SHP77 treated with DMSO at 0.1 percent for 48 hours (cell line): ENCODE results near the gene OR52B4.
A peak's percentile ranks its signal among the peaks of the same experiment; 100 is the strongest.
"Not testable (repeated sequence)": the region's sequence is repeated elsewhere in the genome, so short reads cannot be mapped to it uniquely, and the experiment has no call there.

Experiments
- DNase-seq: peaks from one replicate; lab custom pipeline; 2025; lab: John Stamatoyannopoulos, UW

OR52B4 gene

DNA sequence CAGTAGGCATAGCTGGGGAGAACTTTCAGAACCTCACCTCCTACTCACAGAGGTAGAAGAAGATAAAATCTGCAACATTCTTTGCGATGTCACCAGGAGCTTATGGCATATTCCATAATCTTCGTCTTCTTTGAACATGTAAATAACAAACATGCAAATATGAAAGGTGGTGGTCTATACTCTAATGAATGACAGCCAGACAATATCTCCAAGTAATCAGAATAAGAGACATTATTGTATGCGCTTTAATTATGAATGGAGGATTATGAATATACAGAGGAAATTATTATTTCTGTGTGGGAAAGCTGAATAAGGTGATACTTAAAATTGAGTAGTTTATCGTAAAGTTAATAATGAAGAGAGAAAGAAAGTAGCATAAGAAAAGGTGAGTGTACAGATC is at the start of gene OR52B4:
Gene OR52B4, minus strand, starts transcription at position 101 of the 400 bp plus-strand sequence. Its CDS starts 91 bp downstream, at position 10.
- DNase-seq = no peak

DNA sequence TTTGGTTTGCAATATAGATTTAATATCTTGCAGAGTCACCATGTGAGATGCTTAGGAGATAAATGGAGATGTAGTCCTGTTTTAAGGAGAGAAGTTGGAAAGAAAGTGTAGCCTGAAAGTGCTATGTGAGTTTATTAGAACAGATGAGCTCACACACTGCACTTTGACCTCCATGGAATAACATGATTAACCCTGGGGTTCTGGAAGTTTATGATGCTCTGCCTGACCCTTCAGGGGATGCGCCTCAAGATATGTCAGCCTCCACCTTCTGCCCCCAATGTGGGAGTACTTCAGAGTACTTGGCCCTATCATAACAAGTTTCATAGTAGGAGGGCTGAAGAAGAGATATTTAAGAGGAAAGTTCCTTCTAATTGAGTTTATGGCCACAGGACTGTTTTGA is 48.6 kb upstream of the OR52B4 start:
- no peak for DNase-seq

DNA sequence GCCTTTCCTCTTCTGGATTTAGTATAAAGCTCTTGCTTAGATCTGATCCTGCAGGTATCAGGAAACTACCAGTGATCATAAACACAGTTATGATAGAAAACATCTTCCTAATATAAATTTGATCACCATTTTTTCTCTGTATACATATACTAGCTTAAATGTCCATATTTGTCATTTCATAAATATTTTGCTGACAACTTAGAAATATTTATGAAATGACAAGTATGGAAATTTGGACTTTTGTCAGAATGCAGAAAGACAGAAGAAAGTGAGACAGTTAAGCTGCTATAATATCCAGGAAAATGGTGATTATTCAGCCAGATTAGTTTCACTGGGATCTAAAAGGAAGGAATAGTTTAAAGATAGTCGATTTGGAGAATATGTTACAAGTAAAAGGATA is 48.1 kb upstream of the OR52B4 start:
- no peak for DNase-seq

DNA sequence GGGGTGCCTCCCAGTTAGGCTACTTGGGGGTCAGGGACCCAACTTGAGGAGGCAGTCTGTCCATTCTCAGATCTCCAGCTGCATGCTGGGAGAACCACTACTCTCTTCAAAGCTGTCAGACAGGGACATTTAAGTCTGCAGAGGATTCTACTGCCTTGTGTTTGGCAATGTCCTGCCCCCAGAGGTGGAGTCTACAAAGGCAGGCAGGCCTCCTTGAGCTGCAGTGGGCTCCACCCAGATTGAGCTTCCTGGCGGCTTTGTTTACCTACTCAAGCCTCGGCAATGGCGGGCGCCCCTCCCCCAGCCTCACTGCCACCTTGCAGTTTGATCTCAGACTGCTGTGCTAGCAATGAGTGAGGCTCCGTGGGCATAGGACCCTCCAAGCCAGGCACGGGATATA is 38.0 kb upstream of the OR52B4 start:
- DNase-seq = not testable (repeated sequence)

DNA sequence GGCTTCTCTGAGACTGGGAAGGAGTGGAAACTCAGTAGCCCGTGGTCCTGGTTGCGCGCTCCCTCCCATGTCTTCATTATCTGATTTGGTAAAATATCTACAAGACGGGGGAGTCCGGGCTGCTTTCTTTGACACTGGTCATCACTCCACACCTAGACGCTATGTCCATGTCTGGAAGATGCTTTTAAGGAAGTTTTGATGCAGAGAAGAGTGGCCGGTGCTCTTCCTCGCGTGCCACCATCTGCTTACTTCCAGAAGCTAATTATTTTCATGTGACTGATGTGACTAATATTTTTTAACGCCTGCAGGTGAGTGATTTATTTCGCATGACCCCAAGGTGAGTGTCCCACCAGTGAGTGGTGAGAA is 25.7 kb upstream of the OR52B4 start:
- no peak for DNase-seq

DNA sequence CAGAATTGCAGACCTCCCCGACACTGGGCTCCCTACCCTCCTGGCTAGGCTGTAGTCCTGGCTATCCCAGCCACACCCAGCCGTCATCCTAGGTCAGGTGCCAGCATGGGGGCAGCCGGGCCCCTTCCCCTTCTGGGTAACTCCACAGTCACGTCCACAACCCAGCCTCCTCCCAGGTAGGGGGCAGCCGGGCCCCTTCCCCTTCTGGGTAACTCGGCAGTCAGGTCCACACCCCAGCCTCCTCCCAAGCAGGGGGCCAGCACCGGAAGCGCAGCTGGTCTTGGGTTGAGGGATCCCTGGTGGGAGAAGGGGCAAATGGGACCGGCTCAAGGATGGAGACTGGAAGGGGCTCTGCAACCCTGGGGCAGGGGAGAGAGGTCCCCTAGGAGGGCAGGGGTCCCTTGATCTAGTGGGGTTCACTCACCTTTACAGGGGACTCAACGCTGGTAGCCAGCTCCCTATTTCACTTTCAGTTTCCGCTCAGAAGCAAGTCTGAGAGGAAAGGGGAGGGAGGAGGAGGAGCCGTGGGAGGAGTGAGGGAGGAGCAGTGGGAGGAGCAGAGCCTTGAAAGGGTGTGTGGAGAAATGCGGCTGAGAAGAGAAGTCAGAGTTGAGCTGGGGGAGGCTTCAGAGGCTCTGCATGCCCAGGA is 25.1 kb upstream of the OR52B4 start, which contains the start of gene TRIM21:
Gene TRIM21, minus strand, starts transcription at position 494 of the 649 bp plus-strand sequence. CDS start 3,293 bp downstream, outside the sequence.
- DNase-seq = peak; percentile 47

DNA sequence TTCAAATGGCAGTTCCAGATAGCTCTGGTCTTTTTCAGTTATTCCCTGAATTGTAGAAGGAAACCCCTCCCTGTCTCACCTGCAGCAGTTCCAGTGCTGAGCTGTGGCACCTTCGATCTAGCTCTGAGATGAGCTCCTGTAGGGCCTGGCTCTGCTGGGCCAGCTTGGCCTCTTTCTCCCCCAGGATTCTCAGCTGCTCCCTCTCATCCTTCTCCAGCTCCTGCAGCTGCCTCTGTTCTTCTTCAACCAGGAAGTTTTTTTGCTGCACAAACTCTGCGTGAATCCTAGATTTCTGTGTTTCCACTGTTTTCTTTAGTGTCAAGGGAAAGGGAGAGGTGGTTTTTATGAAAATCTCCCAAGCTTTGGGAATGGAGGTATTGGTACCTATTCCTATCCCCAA is 20.0 kb upstream of the OR52B4 start:
- no peak for DNase-seq

DNA sequence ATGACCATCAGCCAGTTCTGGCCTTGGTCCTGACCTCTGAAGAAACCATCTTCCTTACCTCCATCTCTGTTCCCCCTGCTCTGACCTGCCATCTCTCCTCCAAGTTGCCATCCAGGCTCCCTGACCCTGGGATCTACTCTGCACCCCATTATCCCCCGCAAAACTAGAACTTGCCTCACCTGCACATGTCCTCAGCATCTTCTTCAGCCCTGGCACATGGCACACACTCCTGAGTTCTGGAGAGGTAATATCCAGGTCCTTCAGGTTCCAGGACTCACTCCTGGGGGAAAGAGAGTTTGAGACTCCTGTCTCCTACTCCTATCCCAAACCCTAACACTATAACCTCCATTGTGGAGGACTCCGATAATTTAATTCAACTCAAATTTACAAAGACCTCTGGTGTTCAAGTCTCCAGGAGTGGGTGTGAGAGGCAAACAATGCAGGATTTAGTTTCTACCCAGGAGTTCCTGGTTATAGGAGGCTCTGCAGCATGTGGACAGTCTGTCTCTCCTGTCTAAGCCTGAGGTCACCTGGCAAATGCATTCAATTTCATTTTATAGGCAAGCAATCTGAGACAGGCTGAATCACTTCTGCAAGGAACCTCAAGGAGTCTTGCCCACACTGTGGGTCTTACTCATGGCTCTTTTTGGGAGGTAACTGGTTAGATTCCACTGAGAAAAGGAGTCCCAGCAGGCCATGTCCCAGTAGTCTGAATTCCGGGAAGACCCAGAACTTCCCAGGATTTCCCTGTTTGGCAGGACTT is 18.0 kb upstream of the OR52B4 start:
- no peak for DNase-seq

DNA sequence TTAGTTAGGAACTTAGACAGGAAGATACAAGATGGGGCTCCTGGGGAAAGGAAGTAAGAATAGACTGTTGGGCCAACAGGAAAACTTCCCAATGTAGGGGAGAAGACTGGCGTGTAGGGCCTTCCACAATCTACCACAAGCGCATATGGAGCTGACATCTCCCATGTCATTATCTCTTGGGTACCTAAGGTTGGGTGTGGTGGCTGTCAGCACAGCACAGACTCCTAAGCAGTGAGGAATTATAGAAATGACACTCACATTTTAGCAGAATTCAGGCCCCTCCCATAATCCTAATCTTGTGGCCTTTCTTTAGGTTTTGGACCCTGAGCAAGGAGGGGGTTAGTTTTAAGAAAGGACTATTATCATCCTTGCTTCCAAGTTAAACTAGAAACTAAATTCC is 13.7 kb upstream of the OR52B4 start:
- DNase-seq = no peak

DNA sequence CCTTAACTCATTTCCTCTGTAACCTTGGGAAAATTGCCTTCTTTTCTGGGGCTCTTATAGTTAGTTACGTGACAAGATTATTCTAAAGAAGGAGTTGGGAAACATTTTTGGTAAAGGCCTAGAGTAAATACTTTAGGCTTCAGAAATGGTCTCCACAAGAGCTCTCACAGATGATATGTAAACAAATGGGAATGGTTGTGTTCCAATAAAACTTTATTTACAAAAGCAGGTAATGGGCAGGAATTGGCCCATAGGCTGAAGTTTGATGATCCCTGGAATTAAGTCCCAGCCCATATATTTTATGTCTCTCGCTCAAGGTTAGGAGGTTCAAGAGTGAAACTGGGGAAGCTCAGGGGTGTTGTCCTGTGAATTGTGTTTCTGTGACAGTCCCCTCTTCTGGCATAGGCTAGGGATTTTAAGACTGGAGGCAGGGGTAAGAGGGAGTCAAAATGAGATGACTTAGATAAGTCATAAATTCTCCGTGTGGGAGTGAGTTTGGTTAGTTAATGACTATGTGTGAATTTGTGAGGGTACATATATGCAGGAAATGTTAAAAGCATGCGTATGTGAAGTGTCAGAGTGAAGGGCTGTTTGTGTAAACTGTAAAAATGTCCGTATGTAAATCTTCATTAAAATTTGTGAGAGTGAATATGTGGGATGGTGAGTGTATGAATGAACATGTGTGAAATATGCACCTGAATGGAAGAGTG is 7.4 kb upstream of the OR52B4 start:
- DNase-seq = no peak

DNA sequence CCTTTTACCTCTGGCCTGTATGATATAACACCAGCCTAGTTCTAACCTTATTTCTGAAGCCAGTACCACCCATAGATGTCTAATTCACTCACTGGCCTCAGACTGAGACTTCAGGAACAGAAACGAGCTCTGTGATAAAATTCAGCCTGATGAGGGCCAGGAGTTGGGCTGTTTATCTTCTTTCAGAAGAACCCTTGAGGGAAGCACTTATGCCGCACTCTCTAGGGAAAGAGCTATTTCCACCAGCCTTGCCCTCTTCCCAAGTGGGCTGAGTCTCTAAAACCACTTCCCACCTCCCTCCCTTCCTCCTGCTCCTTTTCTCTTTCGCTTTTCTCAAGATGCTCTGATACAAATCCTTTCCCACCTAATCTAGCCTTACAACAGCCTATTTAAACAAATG is 2.0 kb upstream of the OR52B4 start:
- DNase-seq = no peak

DNA sequence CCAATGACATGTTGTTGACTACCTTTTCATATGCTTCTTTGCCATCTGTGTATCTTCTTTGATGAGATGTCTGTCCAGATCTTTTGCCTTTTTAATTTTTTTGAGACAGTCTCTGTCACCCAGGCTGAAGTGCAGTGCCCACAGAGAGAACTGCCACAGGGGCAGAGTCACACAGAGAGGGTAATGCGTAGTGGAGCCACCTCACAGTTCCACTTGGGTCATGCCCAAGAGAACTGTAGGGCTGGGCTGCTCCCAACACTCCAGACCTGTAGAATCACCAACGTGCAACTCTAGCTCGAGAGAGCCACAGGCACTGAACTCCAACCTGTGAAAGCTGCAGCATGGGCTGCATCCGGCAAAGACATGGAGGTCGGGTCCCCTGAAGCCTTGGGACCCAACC is 20.0 kb downstream of the OR52B4 start:
- DNase-seq = not testable (repeated sequence)

DNA sequence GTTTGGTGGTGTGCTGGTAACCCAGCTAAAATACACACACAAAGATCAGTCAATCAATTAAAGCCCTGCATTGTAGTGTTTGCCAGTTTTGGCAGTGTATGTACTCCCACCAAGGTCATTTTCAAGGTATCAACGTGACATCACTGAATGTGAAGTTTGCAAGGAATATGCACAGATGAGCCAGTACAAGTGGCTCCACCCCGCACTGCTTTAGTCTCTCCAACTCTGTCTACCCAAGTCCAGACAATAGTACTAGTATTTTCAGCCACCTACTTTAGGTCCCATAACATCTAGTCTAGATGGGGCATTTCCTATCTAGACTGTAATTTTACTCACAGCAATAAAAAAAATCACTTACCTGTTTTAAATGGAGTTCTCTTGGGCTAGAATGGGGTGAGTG is 22.8 kb downstream of the OR52B4 start:
- not testable (repeated sequence) for DNase-seq

DNA sequence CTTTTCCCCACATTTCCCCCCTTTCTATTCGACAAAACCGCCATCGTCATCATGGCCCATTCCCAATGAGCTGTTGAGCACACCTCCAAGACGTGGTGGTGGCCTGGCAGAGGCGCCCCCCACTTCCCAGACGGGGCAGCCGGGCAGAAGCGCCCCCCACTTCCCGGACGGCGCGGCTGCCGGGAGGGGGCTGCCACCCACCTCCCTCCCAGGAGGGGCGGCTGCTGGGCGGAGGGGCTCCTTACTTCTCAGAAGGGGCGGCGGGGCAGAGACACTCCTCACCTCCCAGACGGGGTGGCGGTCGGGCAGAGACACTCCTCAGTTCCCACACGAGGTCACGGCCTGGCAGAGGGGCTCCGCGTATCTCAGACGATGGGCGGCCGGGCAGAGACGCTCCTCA is 33.8 kb downstream of the OR52B4 start:
- DNase-seq = not testable (repeated sequence)
